Endothelial cell of umbilical vein (primary cell): ENCODE data around the gene NCR1.

ENCODE experiments used
- CTCF ChIP-seq, 2 donors: IDR thresholded peaks; 1 replicate in 1 of 2; 2 replicates in 1 of 2; pipeline ENCODE4 v1.5.1; 2011; ENCODE audit warnings: low read length in 2 of 2, mild to moderate bottlenecking in 2 of 2, moderate library complexity in 2 of 2, control low read depth in 1 of 2, inconsistent platforms in 1 of 2, low read depth in 1 of 2; ENCODE audit not compliant: insufficient read depth in 1 of 2; ENCODE audit errors: extremely low read depth in 1 of 2
- EZH2 ChIP-seq: IDR thresholded peaks from 2 replicates; pipeline ENCODE4 v1.6.1; 2012; ENCODE audit warnings: borderline replicate concordance, low read depth, mild to moderate bottlenecking, moderate library complexity, low read length, inconsistent platforms; ENCODE audit not compliant: severe bottlenecking
- FOS ChIP-seq: IDR thresholded peaks from 2 replicates; pipeline ENCODE4 v1.6.1; 2011; ENCODE audit warnings: mild to moderate bottlenecking, low read length, moderate library complexity, borderline replicate concordance; ENCODE audit not compliant: insufficient read depth
- JUN ChIP-seq: IDR thresholded peaks from 2 replicates; pipeline ENCODE4 v1.6.1; 2011; ENCODE audit warnings: borderline replicate concordance, low read depth; ENCODE audit not compliant: insufficient read length, insufficient read depth
- MAX ChIP-seq: IDR thresholded peaks from 2 replicates; pipeline ENCODE4 v1.6.1; 2011; ENCODE audit not compliant: insufficient read depth, insufficient read length
- POLR2A ChIP-seq: IDR thresholded peaks from 2 replicates; pipeline ENCODE4 v1.6.1; 2012; ENCODE audit warnings: low read depth, mild to moderate bottlenecking, control low read depth, low read length
- POLR2AphosphoS5 ChIP-seq: IDR thresholded peaks from 2 replicates; pipeline ENCODE4 v1.6.1; 2012; ENCODE audit warnings: low read depth, mild to moderate bottlenecking, control low read depth, low read length, moderate library complexity; ENCODE audit not compliant: insufficient read depth

GRCh38 chr19:54918499-54918898, 12.6 kb downstream of the NCR1 start:
- no peak for TF ChIP-seq CTCF (IDR thresholded peaks at IDR 0.05; ENCODE audit: extremely low read depth in 1 of 2, insufficient read depth in 1 of 2, low read depth in 1 of 2, low read length in 2 of 2)
- no peak for TF ChIP-seq EZH2
- no peak for TF ChIP-seq POLR2AphosphoS5
- TF ChIP-seq POLR2A, result no peak
- no peak for TF ChIP-seq JUN
- TF ChIP-seq MAX, result no peak
- no peak for TF ChIP-seq FOS
